HG03558 (cell line): Measurements from ENCODE around the gene UBE2D2.

Experiments used
- ATAC-seq: cut with Tn5 transposase; IDR thresholded peaks from one replicate; pipeline ENCODE4 v1.9.1; 2021; ENCODE audit warnings: moderate number of reproducible peaks; ENCODE audit not compliant: unreplicated experiment; ENCODE audit errors: extremely low read depth

UBE2D2 gene

DNA sequence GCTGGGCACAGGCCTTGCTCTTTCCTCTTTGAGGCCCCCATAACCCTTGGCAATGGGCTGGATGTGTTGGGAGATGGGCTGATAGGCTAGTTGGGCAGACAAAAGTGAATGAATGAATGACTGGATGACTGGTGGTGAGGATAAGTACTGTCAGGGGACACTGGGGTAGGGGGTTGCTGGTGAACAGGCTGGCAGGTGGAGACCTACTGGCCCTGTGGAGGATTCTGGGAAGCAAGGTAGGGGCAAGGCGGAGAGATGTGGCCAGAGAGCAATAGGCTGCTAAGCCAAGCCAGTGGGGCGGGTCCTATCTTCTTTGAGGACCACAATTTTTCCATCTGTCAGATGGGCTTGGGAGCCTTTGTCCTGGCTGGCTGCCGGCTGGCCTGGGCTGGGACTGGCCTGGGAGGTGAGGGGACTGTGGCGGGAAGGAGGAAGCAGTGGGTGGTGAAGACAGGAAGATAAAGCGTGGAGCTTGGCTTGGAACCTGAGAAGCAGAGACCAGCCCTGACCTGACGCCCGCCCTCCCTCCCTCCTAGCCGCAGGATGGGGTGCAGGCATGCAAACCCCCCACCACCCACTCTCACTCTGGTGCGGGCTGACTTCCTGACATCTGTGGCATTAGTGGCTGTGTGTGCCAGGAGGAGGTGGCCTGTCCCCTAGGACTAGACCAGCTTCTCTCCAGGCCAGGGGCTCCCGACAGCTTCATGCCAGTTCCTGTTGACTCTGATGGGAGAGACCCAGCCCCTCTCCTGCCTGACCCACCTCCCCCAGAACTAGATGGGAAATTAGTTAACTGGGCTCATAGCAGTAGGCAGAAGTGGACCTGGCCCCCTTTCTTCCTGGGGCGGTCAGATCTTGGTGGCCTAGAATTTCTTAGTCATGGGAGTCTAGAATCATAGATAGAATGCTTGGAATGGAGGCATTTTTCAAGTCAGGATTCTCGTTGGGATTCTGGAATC is 96.5 kb downstream of the UBE2D2 start:
- no peak for ATAC-seq

DNA sequence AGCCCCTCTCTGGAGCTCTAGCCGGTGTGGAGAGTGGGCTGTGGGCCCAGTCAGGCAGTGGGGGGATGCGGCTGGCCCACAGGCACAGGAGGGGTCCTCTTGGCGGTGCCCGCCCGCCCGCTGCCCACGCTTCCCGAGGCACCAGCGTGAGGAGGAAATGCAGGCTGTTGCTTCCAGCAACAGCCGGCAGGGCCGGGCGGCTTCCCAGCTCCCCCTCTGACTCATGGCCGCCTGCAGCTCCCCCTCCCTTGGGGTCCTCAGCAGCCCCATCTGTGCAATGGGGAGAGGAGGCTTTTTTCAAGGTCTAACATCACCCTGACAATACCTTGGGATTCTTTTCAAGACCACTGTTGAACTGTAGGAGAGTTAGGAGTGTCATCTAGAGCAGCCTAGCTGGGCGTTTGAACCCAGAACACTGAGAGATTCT is 97.4 kb downstream of the UBE2D2 start:
- ATAC-seq, result no peak

DNA sequence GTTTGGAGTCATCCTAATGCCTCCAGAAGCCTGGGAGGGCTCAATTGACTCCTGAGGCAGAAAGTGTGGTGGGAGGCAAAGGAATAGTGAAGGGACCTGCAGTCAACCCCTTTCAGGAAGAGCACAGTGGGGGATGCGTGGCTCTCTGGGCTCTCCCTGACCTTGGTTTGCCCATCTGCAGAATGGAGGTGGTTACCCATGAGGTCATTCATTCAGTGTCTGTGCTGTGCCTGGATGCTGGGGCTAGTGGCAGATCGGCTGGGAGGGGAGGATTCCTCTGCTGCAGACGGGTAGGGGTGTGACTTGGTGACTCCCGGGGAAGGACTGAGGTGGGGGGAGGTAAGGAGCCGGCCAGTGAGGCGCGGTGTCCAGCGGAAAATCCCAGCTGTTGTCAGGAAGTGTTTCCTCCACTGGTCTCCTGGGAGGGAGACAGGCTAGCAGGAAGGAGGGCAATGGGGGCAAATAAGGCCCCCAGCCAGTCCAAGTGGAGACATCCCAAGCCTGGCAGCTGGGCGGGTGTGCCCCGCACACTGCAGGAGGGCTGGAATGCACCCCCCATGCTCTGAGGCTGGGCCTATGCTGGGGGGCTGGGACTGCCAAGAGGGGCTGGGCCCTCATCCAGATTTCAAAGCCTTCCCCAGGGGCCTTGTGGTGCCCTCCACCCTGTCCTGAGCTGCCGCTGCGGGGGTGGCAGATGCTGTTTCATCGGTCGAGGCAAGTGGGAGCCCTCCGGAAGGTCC is 98.0 kb downstream of the UBE2D2 start:
- ATAC-seq, result no peak

DNA sequence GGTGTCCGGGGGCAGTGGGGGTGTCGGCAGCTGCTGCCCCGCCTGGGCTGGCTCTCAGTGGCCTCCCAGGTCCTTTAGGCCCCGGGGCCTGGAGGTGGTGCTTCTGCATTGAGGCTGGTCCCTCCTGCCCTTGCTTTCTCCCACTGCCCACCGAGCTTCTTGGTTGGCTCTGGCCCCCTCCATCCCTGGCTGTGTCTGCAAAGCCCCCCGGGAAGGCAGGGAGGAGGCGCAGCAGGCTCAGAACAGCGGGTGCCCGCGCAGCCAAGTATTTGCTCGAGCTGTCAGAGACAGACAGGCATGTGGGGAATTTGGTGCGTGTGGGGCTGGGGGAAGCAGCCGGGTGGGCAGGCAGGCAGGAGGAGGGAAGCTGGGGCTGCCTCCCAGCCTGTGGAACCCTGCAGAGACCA is 98.6 kb downstream of the UBE2D2 start:
- no peak for ATAC-seq

DNA sequence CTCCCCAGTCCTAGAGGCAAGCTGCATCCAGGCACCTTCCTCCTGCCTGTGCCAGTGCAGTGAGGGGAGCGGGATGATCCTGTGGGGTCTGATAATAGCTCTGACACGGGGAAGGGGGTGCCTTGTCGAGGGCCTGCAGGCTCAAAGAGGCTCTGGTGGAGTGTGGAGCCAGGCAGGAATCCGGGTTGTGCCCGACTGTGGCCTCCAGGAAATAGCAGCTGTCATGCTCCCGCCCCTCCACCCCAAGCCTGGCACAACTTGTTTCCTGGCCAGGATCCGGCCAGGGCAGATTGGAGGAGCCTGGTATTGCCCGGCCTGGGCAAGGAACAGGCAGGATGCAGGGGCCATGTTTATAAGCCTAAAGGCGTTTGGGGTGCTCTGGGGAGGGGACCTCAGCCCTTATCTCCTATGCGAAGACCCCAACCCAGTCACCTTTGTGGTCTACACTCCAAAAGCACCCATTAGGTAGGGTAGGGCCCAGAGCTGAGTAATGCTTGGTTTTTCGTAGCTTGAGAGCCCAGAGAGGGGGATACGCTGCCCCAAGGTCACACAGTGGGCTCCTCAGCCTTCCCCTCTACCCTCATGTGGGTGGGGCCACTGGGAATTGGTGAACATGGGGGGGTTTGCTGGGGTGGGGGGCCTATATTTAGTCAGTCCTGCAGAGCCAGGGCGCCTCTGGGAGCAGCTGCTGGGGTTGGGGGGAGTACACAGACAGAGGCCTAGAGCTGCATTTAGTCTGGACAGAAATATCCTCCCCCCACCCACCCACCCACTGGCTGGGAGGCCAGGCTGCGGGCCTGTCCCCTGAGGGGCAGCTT is 99.2 kb downstream of the UBE2D2 start:
- no peak for ATAC-seq

DNA sequence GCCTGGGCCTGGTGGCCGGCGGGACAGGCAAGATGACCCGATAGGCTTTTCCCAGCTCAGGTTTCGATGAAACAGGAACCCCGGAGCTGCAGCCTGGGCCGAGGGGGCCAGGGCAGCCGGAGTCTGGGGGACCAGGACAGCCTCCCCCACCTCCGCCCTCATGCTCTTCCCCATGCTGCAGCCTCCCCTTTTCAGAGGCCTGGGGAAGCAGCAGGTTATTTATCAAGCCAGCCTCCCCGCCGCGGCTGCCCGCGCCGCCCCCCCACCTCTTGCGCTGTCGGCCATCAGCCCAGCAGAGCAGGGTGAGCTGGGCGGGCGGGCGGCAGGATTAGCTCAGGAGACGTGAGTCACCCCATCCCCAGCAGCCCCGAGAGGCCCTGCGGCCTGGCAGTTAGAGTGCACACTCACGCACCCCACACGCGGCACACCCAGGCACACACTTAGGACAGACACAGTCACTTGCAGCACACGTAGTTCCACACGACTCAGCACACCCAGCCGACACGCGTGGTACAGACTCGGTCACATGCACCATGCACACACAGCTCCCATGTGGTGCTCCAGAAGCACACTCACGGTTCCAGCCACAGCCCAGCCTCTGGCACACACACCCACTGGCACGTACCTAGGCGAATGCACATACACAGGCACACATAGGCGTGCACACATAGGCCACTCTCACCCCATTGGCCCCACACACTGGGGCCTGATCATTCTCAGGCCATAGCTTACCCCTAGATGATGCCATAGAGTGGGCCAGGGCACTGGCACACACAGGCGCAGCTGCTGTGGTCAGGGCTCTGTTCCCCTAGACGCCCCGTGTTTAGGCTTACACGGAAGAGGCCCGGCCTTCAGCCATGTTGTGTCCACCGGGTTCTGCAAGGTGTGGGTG is 100.0 kb downstream of the UBE2D2 start:
- ATAC-seq, result no peak

DNA sequence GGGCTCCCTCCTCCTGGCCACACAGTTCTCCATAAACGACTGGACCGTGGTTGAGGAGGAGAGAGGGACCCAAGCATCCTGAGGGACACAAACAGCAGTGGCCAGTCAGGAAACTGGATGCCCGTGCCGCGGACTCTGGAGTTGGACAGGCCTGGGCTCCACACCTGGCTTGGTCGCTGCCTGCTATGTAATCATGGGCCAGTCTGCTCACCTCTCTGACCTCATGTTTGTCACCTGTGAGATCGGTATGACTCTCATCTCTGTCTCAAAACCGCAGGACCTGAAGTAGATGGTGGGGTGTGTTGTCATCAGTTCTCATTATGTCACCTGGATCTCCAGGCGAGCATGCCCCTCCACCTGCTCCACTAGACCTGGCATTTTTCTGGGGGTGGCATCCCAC is 101.5 kb downstream of the UBE2D2 start:
- no peak for ATAC-seq

DNA sequence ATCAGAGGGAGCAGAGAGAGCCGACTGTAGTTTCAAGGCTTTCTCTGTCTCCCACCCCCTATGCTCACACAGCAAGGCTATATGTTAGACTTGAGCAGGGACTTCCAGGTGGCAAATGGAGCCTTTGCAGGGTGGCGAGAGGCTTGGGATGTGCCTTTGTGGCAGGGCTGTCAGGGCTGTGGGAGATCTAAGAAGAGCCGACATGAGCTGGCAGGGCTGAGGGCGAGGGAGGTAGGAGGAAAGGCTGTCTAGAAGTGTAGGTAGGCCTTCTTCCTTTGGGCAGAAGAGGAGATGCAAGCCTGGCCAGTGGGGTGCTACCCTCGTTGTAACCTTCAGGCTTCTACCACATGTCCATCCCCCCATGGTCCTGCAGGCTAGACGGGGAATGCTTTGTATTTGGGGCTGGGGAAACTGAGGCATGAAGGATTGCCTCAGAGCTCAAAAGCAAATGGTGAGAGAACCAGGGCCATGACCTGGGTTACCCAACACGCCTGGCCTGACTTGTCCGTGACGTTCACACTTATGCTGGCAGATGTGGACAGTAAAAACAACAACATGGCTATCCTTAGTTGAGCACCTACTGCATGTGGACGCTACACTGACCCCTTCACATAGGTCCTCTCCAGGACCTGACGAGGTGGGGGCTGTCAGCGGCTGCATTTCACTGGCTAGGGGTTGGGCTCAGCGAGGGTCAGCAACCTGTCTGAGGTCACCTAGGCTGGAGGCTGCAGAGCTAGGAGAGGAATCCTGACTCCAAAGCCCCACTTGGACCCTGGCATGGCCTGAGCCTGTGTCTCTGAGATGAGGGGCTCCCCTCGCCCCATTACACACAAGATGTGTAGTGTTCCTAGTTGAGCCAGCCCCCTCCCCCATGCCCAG is 102.3 kb downstream of the UBE2D2 start:
- no peak for ATAC-seq

DNA sequence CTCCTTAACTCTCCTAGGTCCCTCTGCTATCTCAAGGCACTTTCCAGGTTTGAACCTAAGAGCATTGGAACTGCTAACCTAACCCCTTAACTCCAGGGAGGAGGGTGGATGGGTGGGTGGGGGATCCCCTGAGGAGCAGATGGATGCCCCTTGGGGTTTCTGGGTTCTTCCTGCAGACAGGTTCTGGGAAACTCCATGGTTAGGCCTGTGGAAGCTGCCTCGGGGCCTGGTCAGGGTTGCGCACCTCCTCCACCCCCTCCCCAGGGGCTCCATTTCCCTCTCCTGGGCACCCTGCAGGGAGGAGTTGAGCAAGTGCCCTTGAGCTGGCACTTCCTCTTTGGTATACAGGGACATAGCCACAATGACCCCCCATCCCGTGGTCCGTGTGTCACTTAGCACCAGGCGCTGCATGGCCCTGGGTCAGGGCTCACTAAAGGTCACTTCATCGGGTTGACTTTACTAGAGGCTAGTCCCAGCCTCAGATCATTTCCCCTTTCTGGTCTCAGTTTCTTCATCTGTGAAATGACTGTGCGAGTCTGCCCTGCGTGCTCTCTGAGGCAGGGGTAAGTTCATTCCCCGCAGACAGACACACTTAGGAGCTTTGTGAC is 103.1 kb downstream of the UBE2D2 start:
- ATAC-seq, result no peak

DNA sequence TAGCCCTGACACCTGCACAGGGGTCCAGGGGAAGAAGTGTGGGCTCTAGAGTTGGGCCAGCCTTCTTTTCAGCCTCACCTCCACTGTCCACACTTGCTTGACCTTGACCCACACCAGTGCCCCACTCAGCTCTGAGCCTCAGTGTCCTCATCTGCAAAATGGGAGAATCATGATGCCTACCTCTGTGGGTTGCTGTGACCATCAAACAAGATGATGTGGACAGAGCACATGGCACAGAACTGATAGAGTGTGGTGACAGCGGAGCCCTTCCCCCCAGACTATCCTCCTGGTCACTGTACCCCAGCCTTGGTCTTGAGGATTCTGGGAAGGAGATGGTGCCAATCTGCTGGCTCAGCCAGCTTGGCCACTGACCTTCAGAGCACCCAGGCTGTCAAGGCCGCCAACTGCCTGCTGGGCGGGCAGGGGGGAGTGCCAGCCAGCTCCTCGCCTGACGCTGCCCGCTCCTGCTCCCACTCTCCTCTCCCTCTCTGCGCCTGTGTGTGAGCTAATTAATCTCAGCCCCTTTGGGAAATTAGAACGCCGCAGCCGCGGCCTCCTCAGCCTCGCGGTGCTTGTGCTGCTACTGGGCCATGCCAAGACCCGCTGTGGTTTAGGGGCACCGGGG is 103.7 kb downstream of the UBE2D2 start:
- no peak for ATAC-seq

DNA sequence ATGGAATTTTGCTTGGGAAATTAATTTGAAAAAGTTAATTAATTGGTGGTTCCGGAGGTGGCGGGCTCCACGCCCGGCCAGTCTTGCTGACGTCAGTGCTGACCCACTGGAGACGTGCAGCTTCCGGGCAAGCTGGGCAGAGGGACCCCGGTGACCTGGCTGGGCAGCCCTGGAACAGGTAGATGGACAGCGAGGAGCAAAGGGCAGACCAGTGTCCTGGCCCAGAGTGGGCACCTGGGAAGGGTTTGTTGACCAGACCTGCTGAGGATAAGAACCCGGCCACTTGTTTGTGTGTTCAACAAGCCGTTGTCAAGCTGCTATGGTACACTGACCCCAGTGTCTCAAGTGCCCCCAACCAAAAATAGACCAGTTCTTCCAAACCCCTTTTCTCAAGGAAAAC is 104.5 kb downstream of the UBE2D2 start:
- no peak for ATAC-seq

DNA sequence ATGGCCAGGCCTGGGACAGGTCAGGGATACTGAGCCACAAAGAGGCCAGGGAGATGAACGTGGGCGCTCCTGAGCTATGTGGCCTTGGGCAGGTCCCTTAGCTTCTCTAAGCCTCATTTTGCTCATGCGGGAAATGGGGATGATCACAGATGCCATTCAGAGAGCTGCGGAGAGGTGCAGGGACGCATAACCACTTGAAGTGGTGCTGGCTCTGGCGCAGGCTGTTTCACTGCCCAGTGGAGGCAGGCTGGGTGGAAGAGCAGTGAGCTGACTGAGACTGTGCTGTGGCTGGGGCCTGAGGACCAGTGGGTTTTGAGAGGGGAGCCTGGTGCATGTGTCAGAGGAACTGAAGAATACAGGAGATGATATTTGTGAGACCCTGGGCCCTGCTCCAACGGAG is 105.4 kb downstream of the UBE2D2 start:
- ATAC-seq, result no peak

DNA sequence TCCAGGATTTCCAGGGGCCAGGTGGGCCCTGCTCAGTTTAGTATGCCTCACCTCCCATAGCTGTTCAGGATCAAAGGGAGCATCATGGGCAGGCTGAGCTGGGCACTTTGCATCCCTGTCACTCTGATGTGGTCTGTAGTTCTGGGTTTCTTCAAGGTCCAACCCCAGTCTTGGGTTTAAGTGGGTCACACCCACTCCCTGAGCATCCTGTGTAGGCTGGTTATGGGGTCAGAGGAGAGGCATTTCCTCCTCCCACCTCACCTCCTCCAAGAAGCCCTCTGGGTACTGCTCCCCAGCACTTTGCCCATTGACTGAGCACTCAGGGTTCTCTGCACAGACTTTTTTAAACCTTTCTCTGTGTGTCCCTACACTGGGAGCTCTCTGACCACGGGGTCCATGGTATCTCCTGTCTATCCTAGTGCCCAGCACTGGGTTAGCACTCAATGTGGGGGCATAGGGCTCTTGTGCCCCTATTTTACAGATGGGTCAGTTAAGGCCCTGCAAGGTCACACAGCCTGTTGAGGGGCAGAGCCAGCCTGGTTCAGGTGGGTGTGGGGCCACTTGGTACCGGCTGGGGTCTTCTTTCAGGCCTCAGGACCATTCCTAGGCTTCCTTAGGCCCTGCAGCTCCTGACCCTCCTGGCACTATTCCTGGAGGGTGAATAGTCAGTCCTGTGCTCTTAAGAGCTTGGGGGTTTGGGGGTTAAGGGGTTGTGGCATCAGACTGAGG is 106.0 kb downstream of the UBE2D2 start:
- ATAC-seq, result no peak

DNA sequence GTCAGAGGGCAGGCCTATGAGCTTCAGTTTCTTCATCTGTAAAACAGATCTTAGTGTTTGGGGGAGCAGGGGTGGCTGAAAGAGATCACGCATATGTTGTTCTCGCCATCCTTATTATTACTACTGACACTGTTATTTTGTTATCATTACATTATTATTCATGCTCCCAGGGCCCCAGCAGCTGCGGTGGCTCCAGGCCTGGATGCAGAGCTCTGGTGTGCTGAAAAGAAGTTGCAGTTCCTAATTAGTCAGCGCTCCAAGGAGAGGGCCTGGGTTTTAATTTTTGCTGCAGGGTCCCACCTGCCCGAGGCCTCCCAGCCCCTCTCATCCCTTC is 106.6 kb downstream of the UBE2D2 start:
- no peak for ATAC-seq

DNA sequence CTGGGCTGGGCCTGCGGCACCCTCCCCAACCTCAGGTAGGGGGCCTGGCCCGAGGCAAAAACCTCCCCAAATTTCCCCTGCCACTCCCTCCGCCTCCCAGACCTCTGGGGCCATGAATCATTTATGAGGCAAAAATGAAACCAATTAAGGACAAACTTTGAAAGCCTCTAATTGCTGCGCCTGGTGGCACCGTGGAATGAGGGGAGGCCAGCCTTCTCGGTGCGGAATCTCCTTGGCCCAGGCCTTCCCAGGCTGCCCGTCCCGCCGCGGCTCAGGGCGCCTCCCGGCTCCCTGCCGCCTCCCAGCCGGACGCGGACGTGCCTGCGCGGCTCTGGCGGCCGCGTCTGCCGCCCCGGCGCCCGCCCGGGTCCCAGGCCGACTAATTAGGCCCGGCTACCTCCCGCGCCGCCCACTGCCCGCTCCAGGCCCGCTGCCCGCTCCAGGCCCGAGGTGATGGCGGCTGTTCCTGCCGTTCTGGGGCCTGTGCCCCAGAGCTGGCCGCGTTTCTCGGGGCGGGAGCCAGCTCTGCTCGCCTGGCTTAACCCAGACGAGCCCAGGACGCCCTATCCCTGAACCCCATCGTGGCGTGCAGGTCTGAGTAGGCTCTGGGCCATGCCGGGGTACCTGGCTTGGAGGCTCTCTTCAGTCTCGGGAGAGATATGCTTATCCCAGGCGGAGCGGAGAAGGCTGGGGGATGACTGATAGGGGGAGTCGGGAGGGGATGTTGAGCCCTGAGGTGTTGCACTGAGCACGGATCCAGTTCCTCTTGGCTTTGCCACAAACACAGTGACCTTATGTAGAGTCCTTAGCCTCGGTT is 107.1 kb downstream of the UBE2D2 start:
- no peak for ATAC-seq

DNA sequence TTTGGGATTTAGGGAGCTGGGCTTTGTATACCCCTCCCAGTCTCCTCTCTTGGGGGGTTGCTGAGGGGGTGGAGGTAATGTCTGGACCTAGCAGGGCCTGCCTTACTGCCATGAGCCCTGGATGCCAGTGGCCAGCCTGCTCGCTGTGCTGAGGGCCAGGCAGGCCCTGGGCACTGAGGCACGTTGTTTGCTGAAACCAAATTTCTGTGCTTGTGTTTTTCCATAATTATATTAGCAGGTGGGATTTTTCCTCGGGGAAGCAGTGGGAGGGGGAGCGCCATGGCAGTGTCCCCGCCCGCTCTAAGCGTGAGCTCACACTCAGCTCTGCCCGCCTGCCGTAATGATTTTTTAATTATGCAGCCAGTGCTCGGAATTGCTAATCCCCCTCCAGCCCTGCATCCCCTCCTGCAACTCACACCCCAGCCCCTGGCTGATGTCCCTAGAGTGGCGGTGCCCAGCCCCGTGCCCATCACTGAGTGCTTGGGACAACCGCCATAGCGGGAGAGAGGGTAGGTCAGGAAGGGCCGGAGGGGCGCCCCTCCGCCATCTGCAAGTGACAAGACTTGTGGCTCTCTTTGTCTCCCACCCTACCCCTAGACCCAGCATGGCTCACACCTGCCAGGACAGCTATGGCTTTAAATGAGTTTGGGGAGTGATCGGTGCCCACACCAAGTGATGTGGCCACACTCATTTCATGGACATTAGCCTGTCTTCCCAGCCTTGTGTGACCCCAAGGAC is 108.0 kb downstream of the UBE2D2 start:
- no peak for ATAC-seq
